HG03460 (cell line): Measurements from ENCODE around the gene EXOC5.

ENCODE experiments used
- ATAC-seq: cut with Tn5 transposase; IDR thresholded peaks from one replicate; pipeline ENCODE4 v1.9.1; 2021; ENCODE audit not compliant: unreplicated experiment

Gene EXOC5

GRCh38 chr14:57171363-57171762, 97.3 kb downstream of the EXOC5 start:
- no peak for ATAC-seq

DNA sequence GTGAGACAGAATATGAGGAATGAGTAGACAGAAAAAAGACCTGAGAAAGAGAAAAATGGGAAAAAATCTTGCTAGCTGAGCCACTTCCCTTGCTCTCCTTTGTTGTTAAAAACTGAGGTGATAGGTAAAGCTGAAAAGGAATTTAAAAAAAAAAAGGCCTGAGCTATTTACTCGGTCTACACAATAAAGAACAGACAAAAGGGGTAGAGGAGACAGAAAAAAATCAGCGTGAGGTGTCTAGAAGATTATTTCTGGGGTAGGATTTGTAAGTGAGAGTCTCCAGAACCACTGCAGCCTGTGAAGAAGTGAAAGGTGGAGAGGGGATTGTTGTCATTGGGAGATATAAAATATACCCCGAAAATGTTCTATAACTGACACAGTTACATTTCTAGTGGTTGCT, 98.8 kb downstream of the EXOC5 start:
- no peak for ATAC-seq

DNA sequence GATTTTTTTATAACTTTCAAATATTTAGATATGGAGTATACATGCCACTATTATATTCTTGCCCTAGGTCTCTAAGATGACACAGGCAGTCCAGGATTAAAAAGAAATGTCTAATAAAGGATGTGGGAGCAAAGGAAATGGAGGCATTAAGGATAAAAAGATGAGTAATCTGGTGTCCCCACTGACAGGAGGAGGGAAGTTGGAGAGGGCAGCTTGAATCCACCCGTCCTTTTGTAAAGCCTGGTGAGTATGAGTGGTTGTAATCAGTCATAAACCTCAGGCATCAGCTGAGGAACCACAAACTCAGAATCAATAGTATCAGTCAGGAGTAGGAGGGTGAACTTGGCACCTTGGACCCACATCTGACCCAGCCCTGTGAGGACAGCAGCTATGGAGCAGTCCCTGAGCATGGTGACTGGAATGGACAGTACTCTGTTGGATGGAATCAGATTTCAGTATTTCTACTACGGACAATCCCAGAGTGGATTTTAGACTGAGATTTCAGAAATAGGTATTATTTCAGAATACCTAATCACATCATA, 100.5 kb downstream of the EXOC5 start:
- no peak for ATAC-seq

- ATAC-seq, result no peak
These were observed 107.0 kb downstream of the EXOC5 start for GRCh38 chr14:57161583-57162234.

- no peak for ATAC-seq
These were observed 108.4 kb downstream of the EXOC5 start for GRCh38 chr14:57160333-57160732.

- no peak for ATAC-seq
These were observed 115.4 kb downstream of the EXOC5 start for GRCh38 chr14:57153286-57153685.
